Measurements from ENCODE around the gene LHFPL3.

Gene LHFPL3

GRCh38 chr7:104814126-104814525 is 485.7 kb downstream of the LHFPL3 start:
- H3K4me3 ChIP-seq (ENCODE audit: low read depth, low read length), result no peak overlapping the region
- no peaks in the 10 kb centered on the region; the same call in 1 of the 2 replicates for H3K27me3 ChIP-seq (ENCODE audit: control insufficient read depth, insufficient read depth, low read length)
- H3K27ac ChIP-seq (ENCODE audit: low read depth, low read length), result no peak overlapping the region
- H3K9me3 ChIP-seq (ENCODE audit: control insufficient read depth, insufficient read depth, low read depth, low read length), result no peaks in the 10 kb centered on the region
- peaks cover 2% of the 10 kb centered on the region; the same call in 1 of the 2 replicates for H3K4me1 ChIP-seq (ENCODE audit: control insufficient read depth, insufficient read depth, low read length)
- H3K36me3 ChIP-seq (ENCODE audit: control insufficient read depth, insufficient read depth, low read length), result no peaks in the 10 kb centered on the region
- H3K9ac ChIP-seq (ENCODE audit: low read length), result no peak overlapping the region

GRCh38 chr7:104814671-104815400 is 486.4 kb downstream of the LHFPL3 start:
- no peak overlapping the region for H3K27ac ChIP-seq (ENCODE audit: low read depth, low read length)
- no peak overlapping the region for H3K9ac ChIP-seq (ENCODE audit: low read length)
- no peaks in the 10 kb centered on the region for H3K36me3 ChIP-seq (ENCODE audit: control insufficient read depth, insufficient read depth, low read length)
- no peak overlapping the region for H3K4me3 ChIP-seq (ENCODE audit: low read depth, low read length)
- H3K27me3 ChIP-seq (ENCODE audit: control insufficient read depth, insufficient read depth, low read length), result no peaks in the 10 kb centered on the region; the same call in 1 of the 2 replicates
- H3K4me1 ChIP-seq (ENCODE audit: control insufficient read depth, insufficient read depth, low read length), result peaks cover 7% of the 10 kb centered on the region; the same call in 1 of the 2 replicates
- no peaks in the 10 kb centered on the region for H3K9me3 ChIP-seq (ENCODE audit: control insufficient read depth, insufficient read depth, low read depth, low read length)

GRCh38 chr7:104816537-104816936 is 488.1 kb downstream of the LHFPL3 start:
- H3K27me3 ChIP-seq (ENCODE audit: control insufficient read depth, insufficient read depth, low read length), result no peaks in the 10 kb centered on the region; the same call in 1 of the 2 replicates

GRCh38 chr7:104818961-104819880 is 490.8 kb downstream of the LHFPL3 start:
- no peak overlapping the region for H3K9ac ChIP-seq (ENCODE audit: low read length)
- peaks cover 20% of the 10 kb centered on the region for H3K4me1 ChIP-seq (ENCODE audit: control insufficient read depth, insufficient read depth, low read length)
- no peaks in the 10 kb centered on the region for H3K9me3 ChIP-seq (ENCODE audit: control insufficient read depth, insufficient read depth, low read depth, low read length)
- H3K27ac ChIP-seq (ENCODE audit: low read depth, low read length), result no peak overlapping the region
- no peak overlapping the region for H3K4me3 ChIP-seq (ENCODE audit: low read depth, low read length)
- no peaks in the 10 kb centered on the region for H3K27me3 ChIP-seq (ENCODE audit: control insufficient read depth, insufficient read depth, low read length)
- H3K36me3 ChIP-seq (ENCODE audit: control insufficient read depth, insufficient read depth, low read length), result no peaks in the 10 kb centered on the region

More at GRCh38 chr7:104816537-104816936, 488.1 kb downstream of the LHFPL3 start:
- H3K4me1 ChIP-seq (ENCODE audit: control insufficient read depth, insufficient read depth, low read length), result peaks cover 20% of the 10 kb centered on the region
- no peak overlapping the region for H3K4me3 ChIP-seq (ENCODE audit: low read depth, low read length)
- H3K9me3 ChIP-seq (ENCODE audit: control insufficient read depth, insufficient read depth, low read depth, low read length), result no peaks in the 10 kb centered on the region
- H3K36me3 ChIP-seq (ENCODE audit: control insufficient read depth, insufficient read depth, low read length), result no peaks in the 10 kb centered on the region
- no peak overlapping the region for H3K27ac ChIP-seq (ENCODE audit: low read depth, low read length)
- no peak overlapping the region for H3K9ac ChIP-seq (ENCODE audit: low read length)

- no peak overlapping the region for H3K9ac ChIP-seq (ENCODE audit: low read length)
- H3K27ac ChIP-seq (ENCODE audit: low read depth, low read length), result no peak overlapping the region
- no peaks in the 10 kb centered on the region for H3K27me3 ChIP-seq (ENCODE audit: control insufficient read depth, insufficient read depth, low read length)
- no peaks in the 10 kb centered on the region for H3K9me3 ChIP-seq (ENCODE audit: control insufficient read depth, insufficient read depth, low read depth, low read length)
- peaks cover 20% of the 10 kb centered on the region for H3K4me1 ChIP-seq (ENCODE audit: control insufficient read depth, insufficient read depth, low read length)
- H3K4me3 ChIP-seq (ENCODE audit: low read depth, low read length), result no peak overlapping the region
- no peaks in the 10 kb centered on the region for H3K36me3 ChIP-seq (ENCODE audit: control insufficient read depth, insufficient read depth, low read length)
Measured at GRCh38 chr7:104820836-104821535, 492.6 kb downstream of the LHFPL3 start.

GRCh38 chr7:104823177-104823576 is 494.8 kb downstream of the LHFPL3 start:
- no peak overlapping the region for H3K27ac ChIP-seq (ENCODE audit: low read depth, low read length)
- H3K9ac ChIP-seq (ENCODE audit: low read length), result no peak overlapping the region
- no peaks in the 10 kb centered on the region for H3K27me3 ChIP-seq (ENCODE audit: control insufficient read depth, insufficient read depth, low read length)
- H3K9me3 ChIP-seq (ENCODE audit: control insufficient read depth, insufficient read depth, low read depth, low read length), result no peaks in the 10 kb centered on the region
- no peaks in the 10 kb centered on the region for H3K36me3 ChIP-seq (ENCODE audit: control insufficient read depth, insufficient read depth, low read length)
- peaks cover 20% of the 10 kb centered on the region for H3K4me1 ChIP-seq (ENCODE audit: control insufficient read depth, insufficient read depth, low read length)
- H3K4me3 ChIP-seq (ENCODE audit: low read depth, low read length), result no peak overlapping the region

- H3K4me1 ChIP-seq (ENCODE audit: control insufficient read depth, insufficient read depth, low read length), result peaks cover 13% of the 10 kb centered on the region; the same call in 1 of the 2 replicates
Measured at GRCh38 chr7:104825099-104825498, 496.7 kb downstream of the LHFPL3 start.

GRCh38 chr7:104826135-104826534 is 497.7 kb downstream of the LHFPL3 start:
- no peak overlapping the region for H3K27ac ChIP-seq (ENCODE audit: low read depth, low read length)
- no peak overlapping the region for H3K9ac ChIP-seq (ENCODE audit: low read length)
- H3K27me3 ChIP-seq (ENCODE audit: control insufficient read depth, insufficient read depth, low read length), result no peaks in the 10 kb centered on the region
- H3K4me3 ChIP-seq (ENCODE audit: low read depth, low read length), result no peak overlapping the region
- no peaks in the 10 kb centered on the region for H3K36me3 ChIP-seq (ENCODE audit: control insufficient read depth, insufficient read depth, low read length)
- H3K9me3 ChIP-seq (ENCODE audit: control insufficient read depth, insufficient read depth, low read depth, low read length), result no peaks in the 10 kb centered on the region
- H3K4me1 ChIP-seq (ENCODE audit: control insufficient read depth, insufficient read depth, low read length), result peaks cover 4% of the 10 kb centered on the region; the same call in 1 of the 2 replicates

More at GRCh38 chr7:104825099-104825498, 496.7 kb downstream of the LHFPL3 start:
- Histone ChIP-seq H3K4me3 (ENCODE audit: low read depth, low read length) (no peak overlapping the region), H3K9me3 (ENCODE audit: control insufficient read depth, insufficient read depth, low read depth, low read length) (no peaks in the 10 kb centered on the region), H3K36me3 (ENCODE audit: control insufficient read depth, insufficient read depth, low read length) (no peaks in the 10 kb centered on the region), H3K9ac (ENCODE audit: low read length) (no peak overlapping the region), H3K27ac (ENCODE audit: low read depth, low read length) (no peak overlapping the region), H3K27me3 (ENCODE audit: control insufficient read depth, insufficient read depth, low read length) (no peaks in the 10 kb centered on the region)

- H3K9ac ChIP-seq (ENCODE audit: low read length), result no peak overlapping the region
- H3K4me3 ChIP-seq (ENCODE audit: low read depth, low read length), result no peak overlapping the region
- H3K27me3 ChIP-seq (ENCODE audit: control insufficient read depth, insufficient read depth, low read length), result 0 out of 2 replicates have a peak, but pooled peaks cover 3% of the 10 kb centered on the region
- H3K36me3 ChIP-seq (ENCODE audit: control insufficient read depth, insufficient read depth, low read length), result no peaks in the 10 kb centered on the region
- H3K4me1 ChIP-seq (ENCODE audit: control insufficient read depth, insufficient read depth, low read length), result no peaks in the 10 kb centered on the region
- H3K9me3 ChIP-seq (ENCODE audit: control insufficient read depth, insufficient read depth, low read depth, low read length), result no peaks in the 10 kb centered on the region
- no peak overlapping the region for H3K27ac ChIP-seq (ENCODE audit: low read depth, low read length)
Measured at GRCh38 chr7:104836976-104837375, 508.6 kb downstream of the LHFPL3 start.

GRCh38 chr7:104838537-104839299 is 510.3 kb downstream of the LHFPL3 start:
- no peaks in the 10 kb centered on the region for H3K9me3 ChIP-seq (ENCODE audit: control insufficient read depth, insufficient read depth, low read depth, low read length)
- H3K9ac ChIP-seq (ENCODE audit: low read length), result no peak overlapping the region
- H3K4me1 ChIP-seq (ENCODE audit: control insufficient read depth, insufficient read depth, low read length), result no peaks in the 10 kb centered on the region
- H3K36me3 ChIP-seq (ENCODE audit: control insufficient read depth, insufficient read depth, low read length), result no peaks in the 10 kb centered on the region
- H3K27ac ChIP-seq (ENCODE audit: low read depth, low read length), result no peak overlapping the region
- no peak overlapping the region for H3K4me3 ChIP-seq (ENCODE audit: low read depth, low read length)
- 0 out of 2 replicates have a peak, but pooled peaks cover 3% of the 10 kb centered on the region for H3K27me3 ChIP-seq (ENCODE audit: control insufficient read depth, insufficient read depth, low read length)

Measured in HUES6 (cell line).